Stimulated activated naive B cell treated with anti-CD40 and anti-IgM and Interleukin-4, amounts not matched to agents 10 μg/mL and 1 μg/mL and 100 μg/mL, for 72 hours (primary cell): ENCODE measurements around the gene KRTAP20-1.

ENCODE experiments used
- ATAC-seq, 2 donors: fragments of 150-1000 bp; cut with Tn5 transposase; replicated peaks; 2 replicates each; pipeline ENCODE4 v1.10.0; 2021; ENCODE audit warnings: moderate library complexity in 1 of 2
- DNase-seq: peaks from one replicate; pipeline ENCODE4 v3.0.0; 2021
- H3K27ac Mint-ChIP-seq: one replicate; pipeline ENCODE4 v1.8.0; 2022; ENCODE audit warnings: mild to moderate bottlenecking, mixed read lengths
- H3K27me3 Mint-ChIP-seq, 2 donors: one replicate each; pipeline ENCODE4 v1.8.0; 2022; ENCODE audit warnings: mixed read lengths in 2 of 2
- H3K36me3 Mint-ChIP-seq, 2 donors: one replicate each; pipeline ENCODE4 v1.8.0; 2022; ENCODE audit warnings: mixed read lengths in 2 of 2, mild to moderate bottlenecking in 1 of 2
- H3K4me1 Mint-ChIP-seq, 2 donors: one replicate each; pipeline ENCODE4 v1.8.0; 2022; ENCODE audit warnings: mixed read lengths in 2 of 2, mild to moderate bottlenecking in 1 of 2
- H3K4me3 Mint-ChIP-seq, 2 donors: one replicate each; pipeline ENCODE4 v1.8.0; 2022; ENCODE audit warnings: mild to moderate bottlenecking in 2 of 2, mixed read lengths in 2 of 2, moderate library complexity in 1 of 2
- H3K9me3 Mint-ChIP-seq, 2 donors: one replicate each; pipeline ENCODE4 v1.8.0; 2022; ENCODE audit warnings: mixed read lengths in 2 of 2, mild to moderate bottlenecking in 1 of 2

Gene KRTAP20-1

GRCh38 chr21:30620522-30620921 is 4.3 kb downstream of the KRTAP20-1 start, which contains the start of gene KRTAP20-4:
TSS of gene KRTAP20-4 (plus strand) at chr21:30620627.
- no peaks in the 10 kb centered on the region for H3K36me3 Mint-ChIP-seq
- DNase-seq (no peak), ATAC-seq (no peak)
- no peaks in the 10 kb centered on the region for H3K4me1 Mint-ChIP-seq
- H3K9me3 Mint-ChIP-seq, result peaks cover 0 to 3% of the 10 kb centered on the region in 2 donors
- H3K4me3 Mint-ChIP-seq, result no peak within 1 kb of the TSS
- no peaks in the 10 kb centered on the region for H3K27me3 Mint-ChIP-seq
- H3K27ac Mint-ChIP-seq, result no peak within 1 kb of the TSS

GRCh38 chr21:30623362-30623761 is 7.1 kb downstream of the KRTAP20-1 start:
- Mint-ChIP-seq H3K36me3 (no peaks in the 10 kb centered on the region), H3K27me3 (no peaks in the 10 kb centered on the region), H3K4me3 (no peak overlapping the region), H3K9me3 (peaks cover 0 to 3% of the 10 kb centered on the region in 2 donors), H3K4me1 (no peaks in the 10 kb centered on the region), H3K27ac (no peak overlapping the region)
- DNase-seq (no peak), ATAC-seq (no peak)

GRCh38 chr21:30625449-30626165 is 9.4 kb downstream of the KRTAP20-1 start:
- H3K36me3 Mint-ChIP-seq, result no peaks in the 10 kb centered on the region
- peaks cover 0 to 3% of the 10 kb centered on the region in 2 donors for H3K9me3 Mint-ChIP-seq
- H3K27ac Mint-ChIP-seq, result no peak overlapping the region
- DNase-seq (no peak), ATAC-seq (no peak)
- no peaks in the 10 kb centered on the region for H3K27me3 Mint-ChIP-seq
- H3K4me1 Mint-ChIP-seq, result no peaks in the 10 kb centered on the region
- H3K4me3 Mint-ChIP-seq, result no peak overlapping the region

DNA sequence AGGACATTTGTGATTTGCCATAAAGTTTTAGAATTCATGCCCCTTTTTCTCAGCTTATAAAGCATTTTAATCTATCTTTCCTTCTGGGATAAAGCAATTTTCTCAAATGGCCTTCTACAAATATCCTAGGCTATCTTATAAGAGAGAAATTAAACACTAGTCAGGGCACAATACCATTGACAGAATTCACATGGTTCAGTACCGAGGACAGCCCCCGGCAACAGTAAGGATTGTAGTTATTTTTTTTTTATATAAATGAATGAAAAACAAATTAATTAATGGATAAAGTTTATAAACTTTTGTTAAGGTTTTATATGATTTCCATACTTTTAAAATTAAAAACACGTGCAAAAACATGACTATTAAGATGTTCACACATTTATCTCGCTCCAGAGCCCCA is 11.9 kb downstream of the KRTAP20-1 start:
- Mint-ChIP-seq H3K9me3 (peaks cover 5% of the 10 kb centered on the region in 2 donors), H3K4me1 (no peaks in the 10 kb centered on the region), H3K36me3 (no peaks in the 10 kb centered on the region), H3K4me3 (no peak overlapping the region), H3K27me3 (no peaks in the 10 kb centered on the region), H3K27ac (no peak overlapping the region)
- ATAC-seq (no peak), DNase-seq (no peak)

DNA sequence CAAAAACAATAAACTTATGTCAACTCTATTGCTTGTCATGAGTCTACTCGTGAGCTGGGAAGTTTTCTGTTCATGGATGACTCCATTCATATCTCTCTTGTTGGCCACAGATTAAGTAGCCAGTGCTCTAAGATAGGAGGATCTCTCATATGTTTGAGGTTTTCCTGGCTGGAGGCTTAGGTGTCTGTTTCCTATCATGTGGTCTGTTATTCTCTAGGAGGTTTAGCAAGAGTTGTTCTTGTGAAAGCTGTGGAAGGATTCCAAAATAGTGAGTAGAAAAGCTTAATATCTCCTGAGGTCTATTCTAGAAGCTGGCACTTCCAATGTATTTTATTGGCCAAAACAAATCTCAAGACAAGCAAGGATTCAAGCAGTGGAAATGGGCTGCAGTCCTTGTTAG is 13.0 kb downstream of the KRTAP20-1 start:
- Mint-ChIP-seq H3K4me1 (no peaks in the 10 kb centered on the region), H3K9me3 (peaks cover 5% of the 10 kb centered on the region in 2 donors), H3K27me3 (no peaks in the 10 kb centered on the region), H3K4me3 (no peak overlapping the region), H3K36me3 (no peaks in the 10 kb centered on the region), H3K27ac (no peak overlapping the region)
- DNase-seq (no peak), ATAC-seq (no peak)

DNA sequence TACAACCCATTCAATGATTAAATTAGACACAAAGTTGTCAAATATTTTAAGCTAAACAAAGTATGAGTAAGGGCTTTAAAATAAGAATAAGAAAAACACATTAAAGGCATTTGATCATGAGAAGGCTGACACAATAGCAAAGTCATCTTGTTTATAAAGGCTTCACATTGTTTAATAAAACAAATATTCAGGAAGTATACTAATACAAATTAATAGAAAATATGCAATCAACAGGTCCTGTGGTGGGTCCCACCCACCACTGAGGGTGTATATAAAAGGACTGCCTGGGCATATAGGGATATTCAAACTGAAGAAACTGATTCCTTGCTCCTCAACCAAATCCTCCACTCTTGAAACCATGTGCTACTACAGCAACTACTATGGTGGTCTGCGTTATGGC is 18.7 kb downstream of the KRTAP20-1 start, which contains the start of gene KRTAP20-2:
KRTAP20-2 (plus strand) TSS at position 301 of the 400 bp plus-strand sequence; CDS start at position 359, 58 bp downstream.
- H3K36me3 Mint-ChIP-seq, result no peaks in the 10 kb centered on the region
- no peaks in the 10 kb centered on the region for H3K27me3 Mint-ChIP-seq
- H3K27ac Mint-ChIP-seq, result no peak within 1 kb of the TSS
- peaks cover 2 to 5% of the 10 kb centered on the region in 2 donors for H3K9me3 Mint-ChIP-seq
- no peak within 1 kb of the TSS for H3K4me3 Mint-ChIP-seq
- no peaks in the 10 kb centered on the region for H3K4me1 Mint-ChIP-seq
- ATAC-seq, result no peak
- no peak for DNase-seq

DNA sequence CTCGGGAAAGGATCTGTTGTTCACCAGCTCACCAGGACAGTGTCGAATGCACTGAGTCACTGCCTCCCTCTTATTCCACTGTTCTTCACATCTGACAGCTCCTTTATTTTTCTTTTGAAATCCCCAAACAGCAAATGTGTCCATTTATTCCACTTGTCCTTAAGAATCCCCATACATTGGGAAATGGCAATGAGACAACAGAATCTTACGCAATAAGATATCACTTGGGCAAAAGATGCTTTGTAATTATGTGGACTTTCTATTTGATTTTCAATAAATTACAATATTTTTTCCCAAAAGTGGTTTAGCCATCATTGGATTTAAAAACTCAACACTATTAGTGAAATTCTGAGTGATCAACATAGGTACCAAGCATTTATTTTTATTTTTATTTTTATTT is 22.5 kb downstream of the KRTAP20-1 start:
- no peaks in the 10 kb centered on the region for H3K27me3 Mint-ChIP-seq
- no peak for ATAC-seq

GRCh38 chr21:30642564-30642963 is 26.3 kb downstream of the KRTAP20-1 start, which contains the start of gene KRTAP20-3:
TSS of gene KRTAP20-3 (plus strand) at chr21:30642864.
- no peaks in the 10 kb centered on the region for H3K36me3 Mint-ChIP-seq
- H3K4me1 Mint-ChIP-seq, result no peaks in the 10 kb centered on the region
- no peak within 1 kb of the TSS for H3K27ac Mint-ChIP-seq
- peaks cover 11 to 13% of the 10 kb centered on the region in 2 donors for H3K9me3 Mint-ChIP-seq
- DNase-seq, result no peak
- H3K4me3 Mint-ChIP-seq, result no peak within 1 kb of the TSS
- no peak for ATAC-seq
- no peaks in the 10 kb centered on the region for H3K27me3 Mint-ChIP-seq

More for the DNA sequence above, 22.5 kb downstream of the KRTAP20-1 start:
- Mint-ChIP-seq H3K36me3 (no peaks in the 10 kb centered on the region), H3K4me3 (no peak overlapping the region), H3K27ac (no peak overlapping the region), H3K9me3 (peaks cover 3% of the 10 kb centered on the region in 2 donors), H3K4me1 (no peaks in the 10 kb centered on the region)
- no peak for DNase-seq

GRCh38 chr21:30646904-30647414 is 30.7 kb downstream of the KRTAP20-1 start:
- Mint-ChIP-seq H3K4me1 (no peaks in the 10 kb centered on the region), H3K36me3 (no peaks in the 10 kb centered on the region), H3K27me3 (no peaks in the 10 kb centered on the region), H3K9me3 (peaks cover 9 to 13% of the 10 kb centered on the region in 2 donors), H3K27ac (no peak overlapping the region), H3K4me3 (no peak overlapping the region)
- DNase-seq (no peak), ATAC-seq (no peak)

GRCh38 chr21:30652891-30653290 is 36.7 kb downstream of the KRTAP20-1 start:
- Mint-ChIP-seq H3K36me3 (no peaks in the 10 kb centered on the region), H3K4me3 (no peak overlapping the region), H3K4me1 (no peaks in the 10 kb centered on the region), H3K9me3 (peaks cover 0 to 2% of the 10 kb centered on the region in 2 donors), H3K27ac (no peak overlapping the region), H3K27me3 (no peaks in the 10 kb centered on the region)
- no peak for ATAC-seq
- DNase-seq, result no peak
